Effector CD4-positive, alpha-beta T cell (primary cell): ENCODE measurements around the gene TLR1.
A peak's percentile ranks its signal among the peaks of the same experiment; 100 is the strongest.
"Not testable (repeated sequence)": the region's sequence is repeated elsewhere in the genome, so short reads cannot be mapped to it uniquely, and the experiment has no call there.

Source experiments
- DNase-seq: peaks from one replicate; pipeline ENCODE4 v3.0.0-alpha.2; 2020

The TLR1 gene

DNA sequence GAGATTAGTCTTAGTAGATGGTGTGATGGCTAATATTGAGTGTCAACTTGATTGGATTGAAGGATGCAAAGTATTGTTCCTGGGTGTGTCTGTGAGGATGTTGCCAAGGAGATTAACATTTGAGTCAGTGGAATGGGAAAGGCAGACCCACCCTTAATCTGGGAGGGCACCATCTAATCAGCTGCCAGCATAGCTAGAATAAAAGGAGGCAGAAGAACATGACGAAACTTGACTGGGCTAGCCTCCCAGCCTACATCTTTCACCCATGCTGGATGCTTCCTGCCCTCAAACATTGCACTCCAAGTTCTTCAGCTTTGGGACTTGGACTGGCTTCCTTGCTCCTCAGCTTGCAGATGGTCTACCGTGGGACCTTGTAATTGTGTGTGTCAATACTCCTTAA lies 34.3 kb downstream of the TLR1 start:
- not testable (repeated sequence) for DNase-seq

DNA sequence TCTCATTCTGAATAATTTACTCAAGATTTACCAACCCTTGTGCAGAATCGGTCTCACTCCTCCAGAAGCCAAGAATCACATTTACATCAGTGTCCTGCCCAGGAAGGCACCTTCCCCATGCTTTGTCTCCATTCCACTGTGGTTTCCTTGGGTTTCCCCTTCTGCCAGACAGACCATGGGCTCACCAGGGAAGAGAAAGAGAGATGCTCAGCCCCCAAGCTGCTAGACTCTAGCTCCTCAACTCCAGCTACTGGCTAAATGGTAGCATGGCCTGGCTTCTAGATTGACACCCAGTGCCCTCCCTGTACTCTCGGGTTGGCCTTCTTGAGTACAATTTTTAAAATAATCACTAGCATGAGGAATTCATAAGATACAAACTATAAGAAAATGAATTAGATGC lies 34.7 kb downstream of the TLR1 start:
- DNase-seq: no peak

DNA sequence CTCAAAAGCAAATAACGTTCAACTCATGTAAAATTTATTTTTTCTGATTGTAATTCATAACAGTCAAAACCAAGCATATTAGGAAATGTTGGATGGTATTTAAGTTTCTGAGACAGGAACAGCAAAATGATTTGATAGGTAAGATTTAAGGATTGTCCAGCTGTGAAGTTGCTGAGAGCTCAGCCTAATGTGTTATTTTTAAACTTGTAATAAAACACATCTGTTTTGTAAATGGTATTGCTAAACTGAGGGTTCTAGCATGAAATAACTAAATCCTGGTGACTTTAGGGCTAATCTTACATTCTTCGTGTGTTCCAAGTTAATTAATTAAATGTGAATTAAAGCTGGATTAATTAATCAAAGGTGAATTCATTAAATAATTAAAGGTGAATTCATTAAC lies 35.1 kb downstream of the TLR1 start:
- DNase-seq: no peak

DNA sequence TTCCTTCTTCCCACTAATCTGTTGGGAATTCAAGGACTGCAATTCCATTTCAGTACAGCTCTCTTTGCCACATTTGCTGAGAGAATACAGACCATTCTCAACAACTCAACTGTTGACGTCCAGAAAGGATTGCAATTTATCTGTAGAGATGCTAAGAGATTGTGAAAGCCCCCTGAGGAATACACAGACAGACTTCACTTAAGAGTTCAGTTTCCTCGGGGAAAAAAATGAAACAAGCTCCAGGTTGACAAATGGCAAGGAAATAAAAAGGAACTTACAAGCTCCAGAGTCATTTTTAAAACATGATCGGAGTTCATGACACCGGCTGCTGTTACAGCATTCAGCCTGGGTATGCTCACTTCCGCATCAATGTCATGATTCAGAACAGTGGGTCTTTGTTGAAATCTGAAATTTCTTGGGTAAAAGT lies 35.6 kb downstream of the TLR1 start:
- DNase-seq: no peak

DNA sequence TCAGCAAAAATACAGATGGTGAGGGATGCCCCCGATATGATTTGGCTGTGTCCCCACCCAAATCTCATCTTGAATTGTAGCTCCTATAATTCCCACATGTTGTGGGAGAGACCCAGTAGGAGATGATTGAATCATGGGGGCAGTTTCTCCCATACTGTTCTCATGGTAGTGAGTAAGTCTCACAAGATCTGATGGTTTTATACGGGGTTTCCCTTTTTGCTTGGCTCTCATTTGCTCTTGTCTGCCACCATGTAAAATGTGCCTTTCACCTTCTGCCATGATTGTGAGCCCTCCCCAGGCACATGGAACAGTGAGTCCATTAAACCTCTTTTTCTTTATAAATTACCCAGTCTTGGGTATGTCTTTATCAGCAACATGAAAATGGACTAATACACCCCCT lies 37.7 kb downstream of the TLR1 start:
- not testable (repeated sequence) for DNase-seq

DNA sequence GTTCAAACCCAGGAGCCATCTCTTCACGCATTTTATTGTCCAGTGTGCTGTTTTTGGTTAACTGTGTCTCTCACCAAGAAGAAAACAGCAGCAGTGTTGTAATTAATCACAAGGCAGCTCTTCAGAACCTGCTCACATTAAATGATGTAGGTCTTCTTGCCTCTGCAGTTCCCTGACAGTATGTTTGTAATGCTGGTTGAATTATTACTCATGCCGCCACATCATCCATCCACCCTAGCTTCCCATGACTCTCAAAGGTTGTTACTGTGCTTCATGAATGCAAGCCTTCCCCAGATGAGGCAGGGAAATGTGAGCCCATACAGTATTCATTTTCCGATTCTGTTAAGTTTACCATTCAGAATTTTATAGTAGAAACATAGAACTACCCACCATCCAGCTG lies 39.2 kb downstream of the TLR1 start:
- no peak for DNase-seq

DNA sequence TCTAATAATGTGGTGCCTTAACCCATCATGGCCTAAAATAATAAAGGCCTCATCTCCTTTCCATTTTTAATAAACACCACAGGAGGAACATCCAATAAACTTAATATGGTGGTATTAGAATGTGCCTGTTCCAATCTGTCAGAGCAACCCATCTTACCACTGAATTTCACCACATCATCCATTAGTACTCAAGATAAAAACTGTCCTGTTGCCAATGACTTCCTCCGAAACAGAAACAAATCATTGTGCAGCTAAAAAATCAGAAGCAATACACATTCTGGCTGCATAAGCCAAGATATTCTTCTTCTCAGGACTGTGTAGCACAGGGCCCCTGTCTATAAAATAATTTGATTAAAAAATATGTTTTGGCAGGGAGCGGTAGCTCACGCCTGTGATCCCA lies 40.3 kb downstream of the TLR1 start:
- DNase-seq: no peak

DNA sequence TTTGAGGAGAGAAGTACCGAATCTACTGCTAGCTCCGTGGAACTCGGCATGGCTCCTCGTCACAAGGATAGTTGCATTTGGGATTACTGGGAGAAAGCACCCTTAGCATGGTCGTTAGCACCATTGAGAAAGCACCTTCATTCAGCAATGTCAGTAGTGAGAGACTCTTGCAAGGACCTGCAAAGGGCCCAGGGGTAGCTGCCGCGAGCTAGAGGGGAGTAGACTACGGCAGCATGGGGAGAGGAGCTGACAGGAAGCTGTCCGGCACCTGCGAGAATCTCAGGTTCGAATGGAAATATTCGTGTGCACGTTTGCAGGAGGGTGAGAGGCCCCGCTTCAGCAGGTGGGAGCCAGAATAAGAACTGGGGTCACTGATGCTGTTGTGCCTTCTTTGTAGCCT lies 42.0 kb downstream of the TLR1 start:
- DNase-seq: no peak

DNA sequence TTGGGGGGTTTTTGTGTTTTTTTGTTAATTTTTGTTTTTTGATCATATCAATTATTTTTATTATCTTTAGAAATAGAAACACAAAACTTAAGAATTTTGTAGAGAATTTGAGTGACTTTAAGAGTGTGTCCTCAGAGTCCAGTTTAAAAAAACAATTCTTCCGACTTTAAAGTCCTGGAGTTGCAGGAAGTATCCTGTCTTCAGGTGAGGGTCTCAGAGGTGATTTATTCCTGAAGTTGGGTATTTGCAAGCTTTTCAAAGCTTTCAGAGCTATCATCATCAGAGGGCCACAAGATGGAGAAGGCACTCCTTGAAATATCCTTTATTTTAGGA lies 44.8 kb downstream of the TLR1 start:
- DNase-seq: no peak

DNA sequence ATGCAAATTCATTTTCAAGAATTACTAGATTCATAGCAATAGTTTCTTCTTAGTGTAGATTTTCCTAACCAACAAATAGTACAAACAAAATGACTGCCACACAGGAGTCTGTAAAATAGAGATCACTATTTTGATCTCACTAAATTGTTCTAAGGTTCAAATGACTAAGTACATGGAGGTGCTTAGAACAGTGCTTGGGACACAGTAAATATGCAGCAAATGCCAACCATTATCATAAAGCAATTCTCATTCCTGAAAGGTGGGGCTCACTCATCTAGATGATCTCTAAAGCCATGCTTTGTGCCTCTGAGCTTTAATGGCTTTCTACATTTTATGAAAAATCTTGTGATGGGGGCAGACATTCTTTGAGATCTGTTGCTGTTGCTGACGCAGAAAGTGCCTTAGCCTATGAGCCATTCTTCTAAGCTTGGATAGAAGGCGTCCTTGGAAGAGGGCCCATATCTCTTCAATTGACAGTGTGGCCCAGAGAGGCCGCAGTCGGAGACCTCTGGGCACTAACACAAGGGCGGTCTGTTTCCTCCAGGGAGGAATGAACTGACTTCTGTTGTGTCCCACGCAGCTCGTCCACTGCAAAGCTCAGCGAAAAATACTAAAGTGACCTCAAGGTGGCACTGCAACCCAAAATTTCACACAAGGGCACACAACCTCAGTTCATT lies 45.3 kb downstream of the TLR1 start:
- DNase-seq: peak; percentile 48

DNA sequence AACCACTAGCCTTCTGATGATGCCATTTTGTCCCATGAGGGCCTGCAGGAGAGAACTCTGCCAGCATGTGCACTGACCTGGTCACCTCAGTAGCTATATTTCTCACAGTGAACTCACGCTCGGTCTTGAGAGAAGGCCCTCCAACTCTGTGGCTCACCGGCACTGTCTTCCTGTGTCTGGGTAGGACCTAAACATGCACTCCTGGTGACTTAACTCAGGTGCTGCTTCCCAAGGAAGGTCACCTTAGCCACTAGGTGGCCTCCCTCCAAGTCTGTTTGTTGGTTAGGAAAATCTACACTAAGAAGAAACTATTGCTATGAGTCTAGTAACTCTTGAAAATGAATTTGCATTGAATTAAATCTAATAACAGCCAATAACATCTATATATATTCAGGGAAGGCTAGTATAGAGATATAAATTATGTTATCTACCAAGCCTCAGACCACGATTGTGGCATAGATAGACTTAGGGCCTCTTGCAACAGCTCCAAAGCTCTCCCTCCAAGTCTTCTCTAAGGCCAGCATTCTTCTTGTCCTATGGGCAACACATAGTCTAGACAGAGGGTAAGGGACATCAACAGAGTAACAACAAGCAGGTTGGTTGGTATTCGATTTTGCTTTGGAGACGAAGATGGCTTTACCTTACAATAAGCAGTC lies 46.5 kb downstream of the TLR1 start:
- no peak for DNase-seq

DNA sequence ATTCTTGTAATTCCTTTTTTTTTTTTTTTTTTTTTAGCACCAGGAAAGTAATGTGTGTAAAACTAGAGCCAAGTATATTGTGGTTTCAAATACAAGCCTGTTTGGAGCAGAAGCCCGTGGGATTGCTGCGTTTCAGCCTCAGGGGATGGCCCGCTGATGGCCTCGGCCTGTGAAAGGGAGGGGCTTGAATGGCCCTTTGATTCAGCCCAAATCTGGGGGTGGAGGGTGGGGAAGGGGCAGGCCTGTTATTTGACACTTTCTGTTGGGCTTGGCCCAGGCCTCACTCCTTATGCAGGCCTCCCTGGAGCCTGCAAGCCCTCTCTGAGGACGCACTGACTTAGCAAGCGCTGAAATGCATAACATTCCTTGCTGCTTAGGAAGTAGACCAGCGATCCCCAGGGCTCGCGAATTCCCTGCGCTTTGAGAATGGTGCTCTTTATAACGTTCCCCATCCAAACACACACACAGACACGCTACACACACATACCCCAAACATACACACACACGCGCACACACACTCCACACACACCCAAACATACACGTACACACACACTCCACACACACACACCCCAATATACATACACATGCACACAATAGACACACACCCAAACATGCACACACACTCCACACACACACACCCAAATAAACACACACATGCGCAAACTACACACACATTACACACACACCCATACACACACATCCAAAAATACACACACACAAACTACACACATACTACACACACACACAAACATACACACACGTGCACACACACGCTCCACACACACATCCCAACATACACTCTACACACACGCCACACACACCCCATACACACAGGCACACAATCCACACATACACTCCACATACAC lies 51.4 kb downstream of the TLR1 start:
- DNase-seq: no peak

DNA sequence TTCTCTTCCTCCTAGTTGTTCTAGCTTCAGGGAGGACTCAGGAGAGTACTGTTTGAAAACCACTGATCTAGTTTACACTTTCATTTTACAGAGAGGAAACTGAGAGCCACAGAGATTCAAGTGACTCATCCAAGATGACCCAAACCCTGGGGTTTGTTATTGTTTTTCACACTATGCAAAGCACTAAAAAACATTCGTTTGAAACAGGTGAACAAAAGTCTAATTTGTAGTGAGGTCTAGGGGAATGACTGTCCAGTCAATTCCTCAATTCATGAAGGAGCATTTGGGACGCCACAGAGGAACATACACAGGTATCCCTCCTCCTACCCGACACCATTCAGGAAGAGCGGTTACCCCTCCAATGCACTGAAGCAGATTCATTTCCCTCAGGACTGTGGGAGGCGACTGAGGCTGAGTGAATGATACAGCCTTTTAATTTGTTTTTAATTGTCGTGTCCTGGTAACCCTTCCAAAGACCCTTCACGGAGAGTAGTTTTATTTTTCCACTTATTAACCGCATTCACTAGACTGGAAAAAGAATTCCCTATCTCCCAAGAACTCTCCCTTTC lies 52.1 kb downstream of the TLR1 start:
- no peak for DNase-seq

DNA sequence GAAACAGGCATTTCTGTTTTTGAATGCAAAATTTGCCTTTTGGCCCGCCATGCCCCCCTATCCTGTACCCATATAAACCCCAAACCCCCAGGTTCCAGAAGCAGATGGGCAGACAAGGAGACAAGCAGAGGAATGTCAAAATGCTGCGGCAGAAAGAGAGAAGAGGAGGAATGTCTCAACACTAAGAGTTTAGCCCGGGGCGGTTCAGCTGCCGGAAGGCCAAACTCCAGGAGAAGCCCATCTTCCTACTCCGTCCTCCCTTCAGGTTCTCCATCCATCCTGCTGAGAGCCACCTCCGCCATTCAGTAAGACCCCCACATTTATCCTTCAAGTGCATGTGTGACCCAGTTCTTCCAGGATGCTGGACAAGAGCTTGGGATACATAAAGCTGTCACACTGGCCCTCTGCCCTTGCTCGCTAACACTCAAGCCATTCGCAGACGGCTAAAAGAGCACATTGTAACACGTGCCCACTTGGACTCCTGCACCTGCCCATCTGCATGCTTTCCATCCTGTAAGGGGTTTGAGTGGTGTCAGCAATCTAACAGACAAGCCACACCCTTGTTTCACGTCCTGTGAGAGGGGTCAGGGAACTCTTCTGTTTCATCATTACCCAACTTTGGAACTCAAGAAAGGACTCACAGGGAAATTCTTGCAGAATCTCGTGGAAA lies 53.1 kb downstream of the TLR1 start:
- DNase-seq: no peak

DNA sequence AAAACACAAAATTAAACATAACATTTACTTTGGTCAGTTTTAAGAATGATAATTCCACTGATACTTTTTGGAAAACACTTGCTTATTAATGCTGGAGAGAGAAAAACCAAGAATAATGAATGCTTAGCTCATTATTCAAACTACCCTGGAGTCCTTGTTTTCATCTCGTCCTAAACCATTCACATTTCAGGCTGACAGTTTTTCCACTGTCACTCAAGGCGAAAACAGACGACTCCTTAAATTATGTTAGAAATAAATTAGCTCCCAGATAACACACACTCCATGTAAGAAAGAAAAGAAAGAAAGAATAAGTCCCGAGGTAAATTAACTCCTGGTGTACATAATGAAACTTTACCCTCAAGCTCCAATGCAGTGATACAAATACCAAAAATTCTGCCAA lies 55.3 kb downstream of the TLR1 start:
- DNase-seq: no peak

DNA sequence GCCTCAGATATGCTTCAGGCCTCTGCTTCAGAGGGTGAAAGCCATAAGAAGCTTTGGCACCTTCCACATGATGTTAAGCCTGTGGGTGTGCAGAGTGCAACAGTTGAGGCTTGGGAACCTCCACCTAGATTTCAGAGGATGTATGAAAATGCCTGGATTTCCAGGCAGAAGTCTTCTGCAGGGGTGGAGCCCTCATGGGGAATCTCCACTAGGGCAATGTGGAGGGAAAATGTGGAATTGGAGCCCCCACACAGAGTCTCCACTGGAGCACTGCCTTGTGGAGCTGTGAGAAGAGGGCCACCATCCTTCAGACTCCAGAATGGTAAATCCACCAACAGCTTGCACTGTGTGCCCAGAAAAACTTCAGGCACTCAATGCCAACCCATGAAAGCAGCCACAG lies 57.0 kb downstream of the TLR1 start:
- DNase-seq: no peak
